Measurements from ENCODE around the gene ZFYVE21.
"Not testable (repeated sequence)": the region's sequence is repeated elsewhere in the genome, so short reads cannot be mapped to it uniquely, and the experiment has no call there.

ZFYVE21 gene

GRCh38 chr14:103763730-103764488, 48.3 kb downstream of the ZFYVE21 start:
- no peak for DNase-seq (ENCODE audit: low spot score)

- no peak for DNase-seq (ENCODE audit: low spot score)
Measured at GRCh38 chr14:103765526-103765925, 49.9 kb downstream of the ZFYVE21 start.

DNA sequence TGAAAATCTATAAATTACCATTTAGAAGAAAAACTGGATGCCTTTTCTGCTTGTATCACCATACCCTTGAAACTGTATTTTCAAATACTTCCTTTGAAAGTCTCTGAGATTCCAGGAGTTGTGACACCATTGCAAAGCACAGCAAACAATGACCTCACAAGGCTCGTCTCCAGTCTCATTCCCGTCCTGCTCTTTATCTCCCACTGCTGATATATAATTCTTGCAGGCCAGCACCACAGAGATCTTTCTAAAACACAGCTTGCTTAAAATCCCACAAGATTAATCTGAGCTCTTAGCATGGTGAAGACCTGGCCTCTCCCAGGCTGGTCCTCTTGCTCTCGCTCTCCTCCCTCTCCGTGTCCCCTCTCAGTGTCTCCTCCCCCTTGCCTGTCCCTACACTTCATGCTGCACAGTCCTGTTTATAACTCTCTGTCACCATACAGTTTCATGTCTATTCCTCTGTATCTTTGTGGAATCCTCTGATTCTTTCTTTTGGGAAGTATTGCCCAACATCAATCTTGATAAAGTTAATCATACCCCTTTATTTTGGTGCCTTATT, 51.8 kb downstream of the ZFYVE21 start:
- no peak for DNase-seq (ENCODE audit: low spot score)

DNA sequence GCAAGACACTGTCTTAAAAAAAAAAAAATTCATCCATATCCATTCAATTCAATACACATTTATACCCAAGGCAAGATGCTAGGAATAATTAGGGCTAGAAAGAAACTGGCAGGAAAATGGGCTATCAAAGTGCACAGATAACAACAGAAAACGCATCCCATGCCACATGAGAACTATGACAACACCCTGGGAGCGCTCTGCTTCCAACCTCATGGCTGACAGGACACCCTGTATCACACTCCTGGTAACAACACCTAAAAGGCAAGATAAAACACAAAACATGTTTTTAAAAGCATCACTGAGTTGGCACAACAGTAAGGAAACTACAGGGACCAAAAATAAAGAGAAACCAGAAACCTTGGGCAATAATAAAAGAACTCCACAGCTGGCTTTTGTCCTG, 54.9 kb downstream of the ZFYVE21 start:
- no peak for DNase-seq (ENCODE audit: low spot score)

DNA sequence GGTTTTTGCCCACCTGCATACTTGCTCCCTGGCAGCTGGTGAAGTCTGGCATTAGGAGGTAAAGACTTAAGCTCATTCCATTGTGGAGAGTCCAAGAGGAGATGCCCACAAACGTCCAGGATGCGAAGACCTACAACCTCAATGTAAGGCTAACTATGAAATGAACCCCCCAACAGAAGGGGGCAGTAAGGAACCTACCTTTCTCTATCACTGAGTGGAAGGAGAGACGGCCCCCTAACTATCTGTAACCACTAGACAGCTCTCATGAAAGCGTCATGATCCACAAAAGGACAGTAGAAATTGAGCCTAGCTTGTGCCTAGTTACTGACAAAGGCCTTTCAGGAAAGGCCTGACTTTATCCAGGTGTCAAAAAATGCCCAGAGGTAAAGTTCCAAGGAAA, 55.3 kb downstream of the ZFYVE21 start:
- DNase-seq (ENCODE audit: low spot score) = no peak

DNA sequence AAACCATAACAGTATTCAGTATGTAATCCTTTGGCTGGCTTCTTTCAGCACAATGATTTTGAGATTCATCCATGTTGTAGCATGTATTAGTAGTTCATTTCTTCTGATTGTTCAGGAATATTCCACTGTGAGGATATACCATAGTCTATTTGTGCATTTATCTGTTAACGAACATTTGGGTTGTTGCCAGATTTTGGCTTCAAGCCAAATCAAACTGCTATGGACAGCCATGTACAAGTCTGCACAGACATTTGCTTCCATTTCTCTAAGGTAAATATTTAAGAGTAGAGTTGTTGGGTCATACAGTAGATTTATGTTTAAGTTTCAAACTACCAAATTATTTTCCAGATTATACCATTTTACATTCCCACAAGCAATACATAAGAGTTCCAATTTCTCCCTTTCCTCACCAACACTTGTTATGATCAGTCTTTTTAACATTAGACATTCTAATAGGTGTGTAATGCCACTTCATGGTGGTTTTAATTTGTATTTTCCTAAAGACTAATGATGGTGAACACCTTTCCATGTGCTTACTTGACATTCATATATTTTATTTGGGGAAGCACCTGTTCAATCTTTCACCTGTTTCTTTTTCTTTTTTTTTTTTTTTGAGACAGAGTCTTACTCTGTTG, 56.6 kb downstream of the ZFYVE21 start:
- no peak for DNase-seq (ENCODE audit: low spot score)

DNA sequence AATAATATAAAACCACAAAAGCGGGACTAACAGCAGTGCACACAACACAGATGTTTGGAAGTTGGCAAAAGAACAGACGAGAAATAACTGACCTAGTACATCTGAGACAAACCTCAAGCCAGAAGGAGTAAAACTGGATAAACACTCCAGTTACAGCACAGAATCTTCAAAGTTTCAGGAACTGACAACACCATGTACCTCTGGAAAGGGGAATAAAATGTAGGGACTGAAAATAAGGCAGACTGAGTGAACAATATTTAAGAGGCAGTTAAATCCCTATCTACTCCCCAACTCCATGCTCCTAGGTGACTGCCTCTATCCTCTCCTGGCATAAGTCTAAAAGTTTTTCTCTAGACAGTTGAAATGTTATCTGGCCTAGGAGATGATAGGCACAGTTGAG, 57.9 kb downstream of the ZFYVE21 start:
- no peak for DNase-seq (ENCODE audit: low spot score)

GRCh38 chr14:103775506-103775905, 59.9 kb downstream of the ZFYVE21 start:
- no peak for DNase-seq (ENCODE audit: low spot score)

- not testable (repeated sequence) for DNase-seq (ENCODE audit: low spot score)
Measured at GRCh38 chr14:103776319-103776718, 60.7 kb downstream of the ZFYVE21 start.

- DNase-seq (ENCODE audit: low spot score) = no peak
Measured at GRCh38 chr14:103782376-103782775, 66.8 kb downstream of the ZFYVE21 start.

Measured in hematopoietic multipotent progenitor cell treated with erythropoietin and hydrocortisone succinate and interleukin-3 and kit ligand, for 15 days (in vitro differentiated cells).